Iris pigment epithelial cell (primary cell): ENCODE results near the gene MFN1.

Experiments
- DNase-seq: peaks from one replicate; pipeline ENCODE4 v3.0.0-alpha.2; 2011; ENCODE audit warnings: low read depth

Gene MFN1

DNA sequence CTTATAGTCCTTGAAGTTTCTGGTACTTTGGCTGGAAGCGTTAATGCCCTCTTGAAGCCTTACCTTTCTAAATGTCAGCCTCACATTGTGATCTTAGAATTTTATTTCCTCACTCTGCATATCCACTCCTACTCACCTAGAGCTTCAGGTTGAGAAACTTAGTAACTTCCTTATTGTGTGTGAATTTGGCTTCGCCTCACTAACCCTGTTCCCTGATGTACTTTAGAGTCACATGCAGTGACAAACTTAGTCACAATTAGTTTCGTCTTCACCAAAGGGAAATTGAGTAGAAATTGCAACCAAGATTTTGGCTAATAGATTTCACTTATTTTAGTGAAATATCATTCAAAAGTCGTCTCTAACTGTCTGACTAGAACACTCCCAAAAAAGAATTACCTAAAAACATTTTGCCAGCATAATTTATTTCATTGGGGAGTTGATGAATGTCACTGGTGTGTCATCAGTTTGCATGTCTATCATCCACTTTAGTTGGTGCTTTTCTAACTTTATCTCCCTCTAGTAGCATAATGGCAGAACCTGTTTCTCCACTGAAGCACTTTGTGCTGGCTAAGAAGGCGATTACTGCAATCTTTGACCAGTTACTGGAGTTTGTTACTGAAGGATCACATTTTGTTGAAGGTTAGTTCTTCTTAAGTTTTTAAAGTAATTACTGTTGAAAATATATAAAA, 960 bp downstream of the MFN1 start:
- no peak for DNase-seq

DNA sequence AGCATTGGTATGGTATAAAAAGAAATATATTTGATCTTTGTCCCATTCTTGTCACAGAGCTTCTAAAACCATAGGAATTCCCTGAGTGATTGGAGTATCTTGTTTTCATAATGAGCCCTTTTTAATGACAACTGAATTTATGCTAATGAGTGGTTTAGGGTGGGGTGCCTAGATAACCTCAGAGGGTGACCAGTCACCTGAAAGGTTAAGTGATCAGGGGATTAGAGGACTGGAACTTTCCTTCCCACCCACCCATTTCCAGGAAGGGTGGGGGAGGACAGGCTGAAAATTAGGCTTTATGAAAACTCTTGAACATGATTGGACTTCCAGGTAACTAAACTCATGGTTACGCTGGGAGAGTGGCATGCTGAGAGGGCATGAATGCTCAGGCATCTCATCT, 8.5 kb downstream of the MFN1 start:
- DNase-seq, result no peak

DNA sequence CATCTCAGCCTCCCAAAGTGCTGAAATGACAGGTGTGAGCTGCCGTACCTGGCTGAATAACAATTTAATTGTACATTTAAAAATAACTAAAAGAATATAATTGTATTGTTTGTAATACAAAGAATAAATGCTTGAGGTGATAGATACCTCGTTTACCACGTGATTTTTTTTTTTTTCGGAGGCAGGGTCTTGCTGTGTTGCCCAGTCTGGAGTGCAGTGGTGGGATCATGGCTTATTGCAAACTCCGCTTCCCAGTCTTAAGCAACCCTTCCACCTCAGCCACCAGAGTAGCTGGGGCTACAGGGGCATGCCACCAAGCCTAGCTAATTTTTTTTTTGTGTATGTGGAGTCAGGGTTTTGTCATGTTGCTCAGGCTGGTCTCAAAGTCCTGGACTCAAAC, 15.8 kb downstream of the MFN1 start:
- DNase-seq, result no peak

DNA sequence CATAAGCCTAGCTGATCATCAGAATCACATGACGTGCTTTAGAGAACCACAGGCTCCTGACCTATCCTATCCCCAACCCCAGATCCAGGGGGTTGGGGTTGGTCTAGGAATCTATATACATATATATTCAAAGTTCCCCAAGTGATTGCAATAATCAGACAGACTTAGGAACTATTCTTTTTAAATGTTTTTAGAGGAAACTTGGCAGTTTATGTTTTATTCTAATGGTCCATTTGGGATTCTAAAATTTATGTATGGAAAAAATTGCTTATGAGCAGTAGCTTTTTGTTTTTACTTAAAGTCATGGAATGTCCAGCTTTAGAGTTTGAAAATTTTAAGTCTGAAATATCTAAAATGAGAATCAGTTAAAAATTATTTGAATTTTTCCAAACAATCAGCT, 22.1 kb downstream of the MFN1 start:
- no peak for DNase-seq

DNA sequence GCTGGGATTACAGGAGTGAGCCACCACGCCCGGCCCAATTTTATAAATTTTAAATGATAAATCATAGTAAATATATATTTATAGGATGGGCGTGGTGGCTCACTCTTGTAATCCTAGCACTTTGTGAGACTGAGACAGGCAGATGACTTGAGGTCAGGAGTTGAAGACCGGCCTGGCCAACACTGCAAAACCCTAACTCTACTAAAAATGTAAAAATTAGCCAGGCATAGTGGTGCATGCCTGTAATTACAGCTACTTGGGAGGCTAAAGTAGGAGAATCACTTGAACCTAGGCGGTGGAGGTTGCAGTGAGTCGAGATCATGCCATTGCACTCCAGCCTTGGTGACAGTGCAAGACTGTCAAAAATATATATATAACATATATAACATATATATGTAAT, 26.4 kb downstream of the MFN1 start:
- no peak for DNase-seq

DNA sequence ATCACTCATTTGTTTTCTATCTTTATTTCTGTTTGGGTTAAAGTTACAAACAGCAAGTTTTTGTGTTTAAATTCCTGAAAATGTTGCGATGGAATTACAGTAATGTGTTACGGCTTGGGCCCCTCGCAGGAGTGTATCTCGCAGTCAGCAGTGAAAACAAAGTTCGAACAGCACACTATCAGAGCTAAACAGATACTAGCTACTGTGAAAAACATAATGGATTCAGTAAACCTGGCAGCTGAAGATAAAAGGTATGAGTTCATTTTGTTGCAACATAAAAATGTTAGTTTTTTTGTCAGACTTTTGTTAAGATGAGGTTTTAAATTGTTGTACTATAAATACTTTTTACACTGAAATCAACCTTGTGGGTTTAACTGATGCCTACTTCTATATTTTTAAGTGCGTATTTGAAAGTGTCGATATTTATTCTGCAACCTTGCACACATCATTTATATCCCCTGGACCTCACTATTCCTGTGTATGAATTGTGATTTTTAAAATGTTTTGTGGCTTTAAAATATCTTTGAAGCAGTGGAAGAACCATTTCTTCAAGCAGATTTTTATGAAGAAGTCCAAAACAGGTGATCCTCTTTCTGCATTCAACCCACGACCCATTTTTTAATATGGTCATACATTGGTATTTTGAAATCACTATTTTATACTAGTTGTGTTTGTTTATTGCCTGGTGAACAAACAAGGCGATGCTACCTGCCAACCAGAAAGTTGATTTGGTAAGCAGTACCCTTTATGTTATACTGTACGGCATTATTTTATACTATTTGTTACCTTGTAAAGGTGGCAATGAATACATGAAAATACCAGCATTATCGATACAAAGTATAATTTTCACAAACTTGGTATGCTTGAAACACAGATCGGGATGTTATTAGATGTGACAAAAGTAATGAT, 27.8 kb downstream of the MFN1 start:
- no peak for DNase-seq

DNA sequence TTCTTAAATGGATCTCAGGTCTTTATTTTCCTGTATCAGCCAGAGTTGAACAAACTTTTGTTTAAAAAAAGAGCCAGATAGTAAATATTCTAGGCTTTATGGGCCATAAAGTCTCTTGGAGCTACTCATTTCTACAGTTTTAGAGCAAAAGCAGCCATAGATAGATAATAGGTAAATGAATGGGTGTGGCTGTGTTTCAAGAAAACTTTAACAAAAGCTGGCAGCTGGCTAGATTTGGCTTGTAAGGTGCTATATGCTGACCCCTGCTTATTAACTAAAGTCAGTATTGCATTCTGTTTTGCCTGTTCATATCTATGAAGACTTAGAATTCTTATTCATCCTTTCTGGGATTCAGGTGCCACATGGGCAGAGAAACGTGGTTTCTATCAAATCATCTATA, 29.0 kb downstream of the MFN1 start:
- no peak for DNase-seq

DNA sequence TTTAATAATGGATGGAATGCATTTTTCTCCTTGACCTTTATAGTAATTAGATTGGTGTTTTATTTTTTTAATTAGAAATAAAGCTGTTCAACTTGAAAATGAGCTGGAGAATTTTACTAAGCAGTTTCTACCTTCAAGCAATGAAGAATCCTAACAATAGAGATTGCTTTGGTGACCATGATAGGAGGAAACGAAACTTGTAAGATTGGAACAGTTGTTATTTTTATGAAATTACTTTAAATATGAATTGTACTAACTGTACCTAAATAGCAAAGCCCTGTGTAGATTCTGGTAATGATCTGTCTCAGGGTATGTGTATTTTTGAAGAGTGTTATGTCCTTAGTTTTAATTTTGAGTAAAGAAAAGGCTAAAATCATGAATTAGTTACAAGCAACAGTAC, 44.4 kb downstream of the MFN1 start:
- no peak for DNase-seq

DNA sequence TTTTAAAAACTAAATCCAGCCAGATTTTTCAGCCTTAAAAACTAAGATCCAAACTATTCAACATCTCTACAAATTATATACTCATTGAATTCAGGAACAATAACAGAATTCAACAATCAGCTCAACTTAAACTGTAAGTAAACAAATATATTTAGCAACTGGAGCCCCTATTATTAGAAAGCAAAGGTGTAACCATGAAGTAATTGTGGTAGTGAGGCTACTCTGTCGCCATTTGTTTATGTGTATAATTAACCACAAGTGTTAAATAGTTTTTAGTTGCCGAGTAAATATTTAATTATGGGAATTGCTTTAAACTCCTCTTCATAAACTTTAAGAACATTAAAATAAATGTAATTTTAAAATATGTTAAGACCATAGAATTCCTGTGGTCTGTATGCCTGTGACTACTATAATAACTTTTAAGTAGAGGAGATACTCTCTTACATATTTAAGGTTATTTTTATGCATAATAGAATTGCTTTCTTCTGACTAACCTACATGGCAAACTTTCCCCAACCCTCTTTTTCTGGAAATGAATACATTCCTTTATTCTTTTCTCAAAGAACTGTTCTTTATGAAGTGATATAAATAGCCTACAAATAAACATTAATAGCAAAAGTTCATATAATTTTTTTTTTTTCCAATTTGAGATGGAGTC, 51.2 kb downstream of the MFN1 start:
- peak; percentile 49 for DNase-seq

DNA sequence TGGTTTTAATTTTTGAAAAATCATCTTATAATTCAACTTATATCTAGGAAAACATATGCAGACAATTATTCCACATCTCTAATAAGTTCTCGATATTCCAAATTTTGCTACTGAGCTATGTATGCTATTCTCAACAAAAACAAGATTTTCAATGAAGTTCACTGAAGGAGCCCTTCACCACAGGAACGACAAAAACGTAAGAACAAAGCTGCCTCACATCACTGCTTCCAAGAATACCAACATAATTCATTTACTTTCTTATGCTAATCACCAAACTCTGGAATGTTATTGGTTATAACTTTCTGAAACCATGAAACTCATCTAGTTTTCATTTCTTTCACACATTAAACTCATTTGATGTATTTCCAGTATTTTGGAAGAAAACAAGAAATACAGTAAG, 54.1 kb downstream of the MFN1 start:
- no peak for DNase-seq

DNA sequence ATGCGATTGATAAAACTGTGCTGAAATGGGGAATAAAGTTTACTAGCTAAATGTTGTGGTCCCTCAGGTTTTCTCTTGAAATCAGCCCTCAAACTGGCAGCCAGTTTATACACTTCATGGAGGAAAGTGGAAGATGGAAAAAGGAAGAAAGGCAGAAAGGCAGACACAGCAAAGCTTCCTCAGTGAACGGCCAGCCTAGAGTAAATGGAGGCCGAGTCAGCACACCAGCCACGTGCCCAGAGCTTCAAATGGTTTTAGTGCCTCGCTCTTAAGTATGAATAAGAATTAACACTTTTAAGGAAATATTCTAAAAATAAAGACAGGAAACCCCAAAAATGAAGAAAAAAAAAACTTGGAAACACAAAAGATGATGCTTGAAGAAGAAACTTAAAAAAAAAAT, 55.5 kb downstream of the MFN1 start:
- DNase-seq, result no peak

DNA sequence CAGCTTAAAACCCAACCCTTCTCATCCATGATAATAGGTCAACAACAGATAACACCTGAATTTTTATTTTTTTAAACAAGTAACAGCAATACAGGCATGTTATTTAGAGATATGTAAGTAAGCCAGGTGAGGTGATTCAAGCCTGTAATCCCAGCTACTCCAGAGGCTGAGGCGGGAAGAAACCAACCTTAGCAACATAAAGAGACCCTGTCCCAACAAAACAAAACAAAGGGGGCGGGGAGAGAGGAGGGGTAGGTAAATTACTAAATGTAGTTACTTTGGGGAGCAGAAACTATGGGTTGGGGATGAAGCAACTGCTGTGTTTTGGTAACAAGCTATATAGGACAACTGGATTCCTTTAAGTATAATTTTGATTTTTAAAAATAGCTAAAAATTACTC, 56.8 kb downstream of the MFN1 start:
- DNase-seq, result no peak

DNA sequence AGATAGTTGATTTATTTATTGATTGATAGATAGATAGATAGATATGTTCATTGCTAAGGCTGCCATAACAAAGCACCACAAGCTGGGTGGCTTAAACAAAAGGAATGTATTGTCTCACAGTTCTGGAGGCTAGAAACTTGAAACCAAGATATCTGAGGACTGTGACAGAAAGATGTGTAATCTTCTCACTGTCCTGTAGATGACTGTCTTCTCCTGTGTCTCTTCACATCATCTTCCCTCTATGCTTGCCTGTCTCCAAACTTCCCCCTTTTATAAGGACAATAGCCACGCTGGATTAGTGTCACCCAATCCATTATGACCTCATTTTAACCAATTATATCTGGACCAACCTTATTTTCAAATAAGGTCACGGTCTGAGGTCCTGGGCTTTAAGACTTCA, 62.8 kb downstream of the MFN1 start:
- DNase-seq, result peak; percentile 46

DNA sequence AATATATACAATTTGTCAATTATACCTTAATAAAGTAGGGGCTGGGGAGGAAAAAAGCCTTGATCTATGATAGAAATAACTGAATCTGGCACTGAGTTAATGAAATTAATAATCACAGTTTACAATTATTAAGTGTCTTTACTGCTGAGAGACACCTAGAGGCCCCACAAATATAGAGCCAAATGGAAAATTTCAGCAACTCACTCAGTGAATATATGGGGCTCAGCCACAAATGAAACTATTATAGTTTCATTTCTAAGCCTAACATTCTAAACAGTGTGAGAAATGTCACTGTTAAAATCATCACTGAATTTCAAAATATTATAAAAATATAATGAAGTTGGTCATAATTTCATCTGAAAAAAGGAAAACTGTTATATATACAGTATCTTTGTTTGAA, 63.5 kb downstream of the MFN1 start:
- no peak for DNase-seq

DNA sequence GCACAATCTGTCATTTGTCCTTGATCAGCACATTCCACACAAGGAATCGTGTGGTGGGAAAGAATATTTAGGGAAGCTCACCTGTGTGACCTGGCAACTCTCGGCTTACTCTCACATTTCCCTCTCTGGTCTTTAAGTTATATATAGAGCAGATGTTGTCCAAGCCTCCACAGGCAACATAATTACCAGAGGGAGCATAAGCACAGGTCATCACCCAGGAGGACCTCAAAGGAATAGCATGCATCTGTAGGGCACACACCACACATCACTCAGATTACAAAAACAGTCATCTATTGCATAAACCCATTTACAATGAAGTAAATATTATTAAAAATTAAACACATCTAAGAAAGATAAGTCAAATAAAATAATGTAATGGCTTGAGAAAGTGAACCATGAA, 67.3 kb downstream of the MFN1 start:
- no peak for DNase-seq

DNA sequence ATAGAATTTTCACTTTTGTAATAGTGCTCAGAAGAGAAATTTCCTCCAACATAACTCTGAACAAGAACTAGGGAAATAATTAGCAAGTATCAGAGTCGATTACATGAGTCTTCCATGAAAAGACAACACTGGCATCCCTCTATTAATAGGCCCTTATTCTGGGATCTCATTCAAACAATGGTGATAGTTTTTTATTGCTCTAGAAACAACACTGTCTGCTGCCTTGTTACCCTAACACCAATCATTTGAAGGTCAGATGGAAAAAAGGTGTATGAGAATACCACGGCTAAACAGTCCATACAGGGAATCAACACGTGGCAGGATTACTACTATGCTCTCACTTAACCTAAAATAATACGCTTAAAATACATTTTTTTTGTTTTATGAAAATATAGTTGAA, 67.9 kb downstream of the MFN1 start:
- no peak for DNase-seq

DNA sequence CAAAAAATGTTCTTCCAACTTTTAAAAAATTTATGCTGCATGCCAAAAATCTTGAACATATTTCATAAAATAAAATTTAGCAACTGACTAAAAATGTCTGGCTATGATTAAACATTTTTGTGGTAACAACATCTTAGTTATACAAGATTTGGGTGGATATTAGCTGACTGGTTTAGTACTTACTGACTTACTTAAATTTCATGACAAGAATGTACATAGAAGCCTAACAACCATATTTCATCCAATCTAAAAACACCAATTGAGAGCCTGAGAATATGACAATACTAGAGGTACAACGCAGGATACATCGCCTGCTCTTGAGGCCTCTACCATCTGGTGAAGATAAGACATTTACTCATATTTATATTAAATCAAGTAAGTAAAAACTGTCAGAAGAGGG, 69.2 kb downstream of the MFN1 start:
- peak; percentile 44 for DNase-seq

DNA sequence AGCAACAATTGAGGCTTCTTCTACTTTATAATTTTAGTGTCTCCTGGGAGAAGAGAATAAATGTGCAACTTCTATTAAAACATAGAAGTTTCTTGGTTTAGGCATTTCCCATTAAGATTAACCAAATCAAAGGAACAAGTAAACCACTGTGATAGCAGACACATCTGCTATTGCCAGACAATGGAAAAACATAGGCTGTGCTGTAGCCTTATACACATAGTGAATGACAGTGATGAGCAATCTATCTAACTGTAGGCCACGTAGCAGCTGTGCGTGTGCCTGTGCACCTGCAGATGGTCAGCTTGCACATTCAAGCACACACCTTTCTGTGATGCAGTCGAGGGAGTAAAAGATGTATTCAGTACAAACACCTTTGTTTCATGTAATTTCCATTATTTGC, 71.1 kb downstream of the MFN1 start:
- no peak for DNase-seq

DNA sequence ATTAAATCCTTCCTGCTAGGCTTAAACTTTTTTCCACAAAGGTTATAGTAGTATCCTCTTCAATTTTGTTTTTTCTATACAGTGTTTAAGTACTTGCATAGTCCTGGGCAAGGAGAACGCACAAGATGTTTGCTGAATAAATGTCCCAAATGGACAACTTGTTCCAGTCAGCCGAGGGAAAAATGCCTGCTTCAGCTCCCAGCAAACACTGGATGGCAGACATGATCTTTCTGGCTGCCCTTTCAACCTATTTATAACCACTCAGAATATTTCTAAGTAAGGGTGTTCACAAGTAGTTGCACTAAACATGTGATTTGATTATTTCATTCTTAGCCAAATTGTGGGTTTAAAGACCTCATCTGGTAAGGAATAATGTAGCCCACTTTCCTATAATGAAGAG, 74.0 kb downstream of the MFN1 start:
- DNase-seq, result peak; percentile 39

DNA sequence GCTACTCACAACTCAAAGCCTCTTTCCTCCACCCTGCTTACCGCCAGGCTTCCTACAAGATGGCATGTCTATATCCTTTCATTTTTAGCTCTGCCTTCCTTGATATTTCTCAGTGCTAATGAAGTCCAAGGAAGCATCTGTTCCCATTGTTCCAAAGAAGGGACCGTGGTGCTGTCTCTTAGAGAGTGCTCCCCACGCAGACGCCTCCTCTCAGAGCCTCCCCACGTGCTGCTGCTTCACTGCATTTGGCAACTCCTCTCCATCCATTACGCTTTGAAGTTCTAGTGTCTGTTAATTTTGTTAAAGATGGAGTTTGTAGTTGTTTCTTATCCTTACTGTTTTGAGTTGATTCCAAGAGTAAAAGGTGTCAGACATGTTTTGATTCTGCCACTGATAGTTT, 77.6 kb downstream of the MFN1 start:
- no peak for DNase-seq

DNA sequence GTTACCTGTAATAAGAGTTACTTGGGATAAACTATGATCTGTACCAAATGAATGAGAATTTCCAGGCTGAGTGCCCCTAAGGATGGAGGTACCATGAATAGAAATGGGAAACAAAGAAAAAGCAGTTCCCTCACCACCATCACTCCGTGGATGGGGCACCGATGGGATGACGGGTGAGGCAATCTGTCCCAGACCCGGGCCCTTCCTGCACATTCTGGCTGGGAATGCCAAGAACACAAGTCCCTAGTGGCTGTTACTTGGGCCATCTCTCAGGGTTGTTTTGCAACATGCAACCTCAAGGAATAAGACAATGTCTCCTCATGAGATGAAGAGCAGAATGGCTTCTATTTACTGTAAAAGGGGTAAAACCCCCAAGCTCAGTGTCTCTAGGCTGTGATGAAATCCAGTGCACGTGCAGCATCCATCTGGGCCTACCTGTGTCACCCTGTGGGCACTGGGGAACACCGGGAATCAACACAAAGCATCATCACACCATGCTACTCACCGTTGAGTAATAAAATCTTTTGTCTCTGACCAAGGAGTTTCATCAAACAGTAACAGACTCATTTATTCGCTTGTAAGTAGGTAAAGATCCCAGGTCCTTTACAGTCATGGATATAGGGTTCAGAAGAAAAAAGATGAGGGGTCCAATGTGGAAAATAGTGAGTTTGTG, 81.5 kb downstream of the MFN1 start:
- DNase-seq, result no peak

DNA sequence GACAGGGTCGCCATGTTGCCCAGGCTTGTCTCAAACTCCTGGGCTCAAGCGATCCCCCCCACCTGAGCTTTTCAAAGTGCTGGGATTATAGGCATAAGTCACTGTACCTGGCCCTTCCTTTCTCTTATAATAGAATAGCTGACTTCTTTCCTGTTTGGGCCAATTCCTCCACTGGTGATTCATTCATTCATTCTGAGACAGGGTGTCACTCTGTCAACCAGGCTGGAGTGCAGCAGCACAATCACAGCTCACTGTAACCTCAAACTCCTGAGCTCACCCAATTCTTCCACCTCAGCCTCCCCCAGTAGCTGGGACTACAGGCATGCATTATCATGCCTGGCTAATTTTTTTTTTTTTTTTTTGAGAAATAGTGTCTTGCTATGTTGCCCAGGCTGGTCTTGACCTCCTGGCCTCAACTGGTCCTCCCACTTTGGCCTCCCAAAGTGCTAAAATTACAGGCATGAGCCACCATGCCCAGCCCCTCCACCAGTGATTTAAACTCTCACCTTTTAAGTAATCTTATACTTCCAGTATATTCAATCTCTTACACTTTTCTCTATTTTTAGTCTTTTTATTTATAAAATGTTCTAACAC, 82.9 kb downstream of the MFN1 start:
- DNase-seq, result no peak
